Mononuclear cell (primary cell): Measurements from ENCODE around the gene NLRP14. TPM values are rescaled to one million over a fixed set of nuclear protein-coding genes. Genes with fewer than 3 reads are reported as not detected.

Source experiments
- H3K27me3 ChIP-seq: 2 replicates; pipeline ENCODE4 v1.6.0; 2011; ENCODE audit warnings: low read length, control low read depth; ENCODE audit not compliant: insufficient read depth
- H3K4me1 ChIP-seq: 2 replicates; pipeline ENCODE4 v1.5.1; 2011; ENCODE audit warnings: mild to moderate bottlenecking, low read length, control low read depth; ENCODE audit not compliant: insufficient read depth
- H3K4me3 ChIP-seq: 2 replicates; pipeline ENCODE4 v1.5.1; 2011; ENCODE audit warnings: mild to moderate bottlenecking, low read length, moderate library complexity
- H3K9me3 ChIP-seq: 2 replicates; pipeline ENCODE4 v1.5.1; 2011; ENCODE audit warnings: low read depth, mild to moderate bottlenecking, control low read depth, low read length
- total RNA-seq: library from RNA; depleted of rRNA; stranded (reverse); fragments of >200 nt; gene quantifications from one replicate; pipeline ENCODE4 v1.2.3, GENCODE V29; 2012

NLRP14 gene
- total RNA-seq, 1 donor, result under 0.01 TPM

- Histone ChIP-seq H3K4me3 (no peak overlapping the region), H3K9me3 (no peaks in the 10 kb centered on the region), H3K4me1 (no peaks in the 10 kb centered on the region), H3K27me3 (no peaks in the 10 kb centered on the region)
Observed at GRCh38 chr11:7081441-7081840, 61.2 kb downstream of the NLRP14 start.

DNA sequence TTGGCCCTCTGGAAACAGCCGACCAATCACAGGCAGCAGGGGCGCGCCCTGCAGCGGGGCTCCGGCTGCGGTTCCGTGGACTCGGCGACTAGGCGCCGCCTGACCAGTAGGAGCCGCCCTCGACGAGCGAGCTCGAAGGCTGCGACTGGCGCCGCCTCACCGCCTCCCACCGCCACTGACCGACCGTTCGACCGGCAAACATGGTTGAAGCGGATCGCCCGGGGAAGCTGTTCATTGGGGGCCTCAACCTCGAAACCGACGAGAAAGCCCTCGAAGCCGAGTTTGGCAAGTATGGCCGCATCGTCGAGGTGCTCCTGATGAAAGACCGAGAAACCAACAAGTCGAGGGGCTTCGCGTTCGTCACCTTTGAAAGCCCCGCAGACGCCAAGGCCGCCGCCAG is 68.6 kb downstream of the NLRP14 start, which contains the start of gene RBMXL2:
Gene RBMXL2 (plus strand): TSS at position 78 of the 400 bp plus-strand sequence. CDS start 123 bp downstream, at position 201.
- Histone ChIP-seq H3K27me3 (peaks cover 7% of the 10 kb centered on the region), H3K9me3 (no peaks in the 10 kb centered on the region), H3K4me1 (no peaks in the 10 kb centered on the region), H3K4me3 (no peak within 1 kb of the TSS)

- Histone ChIP-seq H3K4me3 (no peak overlapping the region), H3K4me1 (no peaks in the 10 kb centered on the region), H3K27me3 (peaks cover 7% of the 10 kb centered on the region), H3K9me3 (no peaks in the 10 kb centered on the region)
Observed at GRCh38 chr11:7089328-7090251, 69.3 kb downstream of the NLRP14 start.

GRCh38 chr11:7098235-7098832 is 78.1 kb downstream of the NLRP14 start:
- Histone ChIP-seq H3K27me3 (peaks cover 2% of the 10 kb centered on the region), H3K4me1 (no peaks in the 10 kb centered on the region), H3K4me3 (no peak overlapping the region), H3K9me3 (no peaks in the 10 kb centered on the region)

GRCh38 chr11:7115780-7116179 is 95.5 kb downstream of the NLRP14 start:
- Histone ChIP-seq H3K4me3 (no peak overlapping the region), H3K9me3 (no peaks in the 10 kb centered on the region), H3K4me1 (no peaks in the 10 kb centered on the region), H3K27me3 (peaks cover 23% of the 10 kb centered on the region)

DNA sequence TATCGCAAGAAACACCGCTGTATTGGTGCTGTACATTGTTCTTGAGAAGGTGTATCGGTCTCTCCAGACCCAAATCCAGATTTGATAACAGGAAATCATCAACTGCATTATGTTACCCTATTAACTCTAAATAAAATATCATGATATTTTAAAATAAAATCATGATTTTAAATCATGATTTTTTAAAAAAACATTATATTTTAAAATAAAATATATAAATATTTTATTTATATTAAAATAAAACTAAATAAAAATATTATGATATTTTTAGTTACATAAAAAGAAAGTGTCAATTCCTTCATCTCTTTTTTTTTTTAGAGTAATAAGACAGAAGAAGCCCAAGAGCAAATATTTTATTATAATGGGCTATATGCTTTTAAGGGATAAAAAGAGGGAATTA is 96.1 kb downstream of the NLRP14 start:
- no peak overlapping the region for H3K4me3 ChIP-seq
- peaks cover 23% of the 10 kb centered on the region for H3K27me3 ChIP-seq
- no peaks in the 10 kb centered on the region for H3K9me3 ChIP-seq
- no peaks in the 10 kb centered on the region for H3K4me1 ChIP-seq

Other genes starting within 250 kb of the NLRP14 start
- 0.10 TPM for gene OR2AG2, start 248.5 kb upstream of the NLRP14 start, total RNA-seq
- not detected for gene OR2AG1, start 237.5 kb upstream of the NLRP14 start, total RNA-seq
- gene OR6A2, start 220.8 kb upstream of the NLRP14 start, total RNA-seq, result not detected
- gene OR10A5, start 174.8 kb upstream of the NLRP14 start, total RNA-seq, result not detected
- not detected for gene OR10A2, start 157.4 kb upstream of the NLRP14 start, total RNA-seq
- not detected for gene OR10A4, start 143.9 kb upstream of the NLRP14 start, total RNA-seq
- gene OR2D2, start 128.0 kb upstream of the NLRP14 start, total RNA-seq, result 0.10 TPM
- gene OR2D3, start 99.5 kb upstream of the NLRP14 start, total RNA-seq, result not detected
- gene ZNF215, start 94.1 kb upstream of the NLRP14 start, total RNA-seq, result 0.52 TPM
- gene ZNF214, start 133 bp upstream of the NLRP14 start, total RNA-seq, result not detected
- not detected for gene RBMXL2, start 68.5 kb downstream of the NLRP14 start, total RNA-seq
- gene SYT9, start 231.4 kb downstream of the NLRP14 start, total RNA-seq, result 0.10 TPM